ENCODE results near the gene CYP26C1. TPM values are rescaled to one million over a fixed set of nuclear protein-coding genes. Genes with fewer than 3 reads are reported as not detected.
A peak's percentile ranks its signal among the peaks of the same experiment; 100 is the strongest.

CYP26C1 gene
- total and polyA plus RNA-seq, 2 experiments from 2014 or later, result not detected

DNA sequence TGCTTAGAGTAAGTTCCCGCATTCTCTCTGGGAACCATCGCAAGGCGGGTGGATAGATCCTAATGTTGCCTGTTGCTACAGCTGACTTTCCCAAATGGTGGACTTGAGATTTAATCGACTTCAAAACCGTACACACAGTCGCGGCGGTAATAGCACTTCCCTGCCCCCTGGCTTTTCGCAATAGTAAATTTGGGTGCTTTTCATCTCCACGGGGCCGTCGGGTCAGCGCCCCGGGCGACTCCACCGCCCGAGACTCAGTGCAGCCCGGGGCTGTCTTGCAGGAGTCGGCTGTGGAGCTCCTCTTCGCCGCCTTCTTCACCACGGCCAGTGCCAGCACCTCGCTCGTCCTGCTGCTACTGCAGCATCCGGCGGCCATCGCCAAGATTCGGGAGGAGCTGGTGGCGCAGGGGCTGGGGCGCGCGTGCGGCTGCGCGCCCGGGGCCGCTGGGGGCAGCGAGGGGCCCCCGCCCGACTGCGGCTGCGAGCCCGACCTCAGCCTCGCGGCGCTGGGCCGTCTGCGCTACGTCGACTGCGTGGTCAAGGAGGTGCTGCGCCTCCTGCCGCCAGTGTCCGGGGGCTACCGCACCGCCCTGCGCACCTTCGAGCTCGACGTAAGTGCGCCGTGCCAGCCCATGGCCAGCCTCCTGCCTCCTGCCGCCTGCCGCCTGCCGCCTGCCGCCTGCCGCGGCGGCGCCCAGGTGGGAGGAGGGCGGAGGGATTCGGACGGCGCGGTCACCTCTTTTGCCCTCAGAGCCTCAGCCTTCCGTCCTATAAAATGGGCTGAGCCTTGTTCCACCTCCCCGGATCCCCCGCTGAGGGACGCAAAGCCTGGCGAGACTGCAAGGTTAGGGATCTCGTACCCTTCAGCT, 5.3 kb downstream of the CYP26C1 start:
- Histone ChIP-seq H3K27me3 (replicated peaks; ENCODE audit: insufficient read depth) (peaks cover 94% of the 10 kb centered on the region), H2AFZ (no peak overlapping the region), H3K9me2 (ENCODE audit: insufficient read depth) (no peaks in the 10 kb centered on the region), H3K27ac (no peak overlapping the region), H3K4me1 (ENCODE audit: insufficient read depth) (no peaks in the 10 kb centered on the region), H3K9ac (no peak overlapping the region), H3K79me2 (ENCODE audit: insufficient read depth) (no peaks in the 10 kb centered on the region), H3K36me3 (ENCODE audit: low read depth) (no peaks in the 10 kb centered on the region), H3K4me3 (peak overlapping the region; percentile 49), H3K9me3 (ENCODE audit: low read depth) (no peaks in the 10 kb centered on the region), H3K4me2 (ENCODE audit: unreplicated experiment) (peak overlapping the region; percentile 42), H3F3A (ENCODE audit: insufficient read depth) (no peaks in the 10 kb centered on the region), H4K20me1 (ENCODE audit: insufficient read depth) (no peaks in the 10 kb centered on the region)
- WGBS, 2 experiments (ENCODE audit: low coverage in 1 of 2, low lambda C conversion rate in 2 of 2, missing lambda C conversion rate in 2 of 2), result 5 to 6% methylated on average over 57 to 64 of the region's 81 CpGs
- 0 out of 2 replicates have a peak, but pooled peaks have one; percentile 50 for TF ChIP-seq EZH2phosphoT487 (IDR thresholded peaks at IDR 0.05; ENCODE audit: insufficient read depth, low read depth)
- peak; percentile 73 for TF ChIP-seq EZH2 (IDR thresholded peaks at IDR 0.05; ENCODE audit: insufficient read depth, poor library complexity, severe bottlenecking)
- in situ Hi-C loops (cut with MboI), result no loop called here
- peak; percentile 38 for DNase-seq

DNA sequence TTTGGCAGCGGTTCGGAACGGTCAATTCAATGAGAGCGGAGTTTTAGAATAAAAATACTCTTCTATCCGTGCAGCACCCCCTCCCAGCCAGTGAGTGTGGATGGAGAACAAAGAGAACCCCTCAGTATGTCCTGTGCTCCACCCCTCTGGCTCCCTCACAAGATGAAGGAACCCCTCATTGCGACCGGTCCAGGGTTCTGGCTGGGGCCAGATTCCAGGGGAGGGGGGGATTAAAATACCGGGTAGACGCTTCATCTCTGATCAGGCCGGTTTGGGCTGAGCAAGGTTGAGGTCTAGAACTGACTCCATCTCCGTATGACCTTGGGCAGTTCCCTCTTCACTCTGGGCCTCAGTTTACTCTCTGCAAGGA, 5.9 kb downstream of the CYP26C1 start:
- H3K79me2 ChIP-seq (ENCODE audit: insufficient read depth), result no peaks in the 10 kb centered on the region
- TF ChIP-seq EZH2 (IDR thresholded peaks at IDR 0.05; ENCODE audit: insufficient read depth, poor library complexity, severe bottlenecking) (no peak), EZH2phosphoT487 (IDR thresholded peaks at IDR 0.05; ENCODE audit: insufficient read depth, low read depth) (no peak)
- WGBS, 2 experiments (ENCODE audit: low coverage in 1 of 2, low lambda C conversion rate in 2 of 2, missing lambda C conversion rate in 2 of 2), result 26 to 27% methylated on average over 9 to 11 of the region's 11 CpGs
- no peaks in the 10 kb centered on the region for H3K36me3 ChIP-seq (ENCODE audit: low read depth)
- H2AFZ ChIP-seq, result no peak overlapping the region
- no peaks in the 10 kb centered on the region for H3K4me1 ChIP-seq (ENCODE audit: insufficient read depth)
- H3K4me3 ChIP-seq, result no peak overlapping the region
- H3K9ac ChIP-seq, result no peak overlapping the region
- no peak for DNase-seq
- H3K9me3 ChIP-seq (ENCODE audit: low read depth), result no peaks in the 10 kb centered on the region
- H3K9me2 ChIP-seq (ENCODE audit: insufficient read depth), result no peaks in the 10 kb centered on the region
- H3K27me3 ChIP-seq (replicated peaks; ENCODE audit: insufficient read depth), result peaks cover 92% of the 10 kb centered on the region
- H3F3A ChIP-seq (ENCODE audit: insufficient read depth), result no peaks in the 10 kb centered on the region
- in situ Hi-C loops (cut with MboI), result no loop called here
- no peak overlapping the region for H3K27ac ChIP-seq
- H4K20me1 ChIP-seq (ENCODE audit: insufficient read depth), result no peaks in the 10 kb centered on the region
- H3K4me2 ChIP-seq (ENCODE audit: unreplicated experiment), result no peak overlapping the region

DNA sequence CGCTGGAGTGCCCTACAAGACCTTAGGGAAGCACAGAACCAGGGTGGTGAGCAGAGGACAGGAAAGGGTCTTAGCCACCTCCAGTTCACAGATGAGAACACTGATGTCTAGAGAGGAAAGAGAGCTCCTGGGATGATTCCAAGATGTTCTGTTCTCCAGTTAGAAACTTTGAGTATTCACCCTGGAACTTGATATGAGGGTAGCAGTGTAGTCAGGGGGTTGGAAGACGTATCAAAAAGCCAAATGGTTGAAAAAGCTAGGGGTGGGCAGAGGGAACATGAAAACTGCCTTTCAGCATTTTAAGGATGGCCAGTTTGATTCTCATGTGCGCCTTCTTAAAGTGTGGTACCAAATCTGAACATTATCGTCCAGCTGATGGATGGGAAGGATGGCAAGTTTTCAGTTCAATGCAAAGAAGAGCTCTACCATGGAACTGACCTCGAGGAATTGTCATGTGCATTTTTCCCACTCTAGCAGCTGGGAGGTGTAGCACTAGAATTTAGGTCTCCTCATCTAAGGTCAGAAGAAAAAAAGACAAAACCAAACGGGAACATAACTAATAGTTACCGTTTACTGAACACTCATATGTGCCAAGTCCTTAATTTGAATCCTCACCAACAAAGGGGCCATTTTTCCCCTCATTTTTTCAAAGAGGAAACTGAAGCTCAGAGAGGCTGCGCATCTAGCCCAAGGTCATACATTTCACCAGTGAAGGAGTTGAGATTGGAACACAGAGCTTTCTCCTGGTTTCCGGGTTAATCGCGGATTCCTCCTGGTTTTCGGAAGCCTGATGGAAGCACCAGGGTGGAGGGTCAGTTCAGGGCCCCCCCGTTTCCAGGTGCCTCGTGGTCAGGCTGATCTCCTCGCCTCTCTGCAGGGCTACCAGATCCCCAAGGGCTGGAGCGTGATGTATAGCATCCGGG, 7.1 kb downstream of the CYP26C1 start:
- no peaks in the 10 kb centered on the region for H3K9me3 ChIP-seq (ENCODE audit: low read depth)

More for the DNA sequence above, 7.1 kb downstream of the CYP26C1 start:
- Histone ChIP-seq H3K79me2 (ENCODE audit: insufficient read depth) (no peaks in the 10 kb centered on the region), H3K4me2 (ENCODE audit: unreplicated experiment) (no peak overlapping the region), H3K9me2 (ENCODE audit: insufficient read depth) (no peaks in the 10 kb centered on the region), H3K4me1 (ENCODE audit: insufficient read depth) (peaks cover 5% of the 10 kb centered on the region; the same call in 1 of the 2 replicates), H3K36me3 (ENCODE audit: low read depth) (no peaks in the 10 kb centered on the region), H3K27ac (no peak overlapping the region), H3F3A (ENCODE audit: insufficient read depth) (no peaks in the 10 kb centered on the region), H3K9ac (no peak overlapping the region), H3K4me3 (peak overlapping the region; percentile 43; the same call in 1 of the 2 replicates), H2AFZ (no peak overlapping the region), H3K27me3 (replicated peaks; ENCODE audit: insufficient read depth) (peaks cover 94% of the 10 kb centered on the region), H4K20me1 (ENCODE audit: insufficient read depth) (no peaks in the 10 kb centered on the region)
- DNase-seq, result no peak
- in situ Hi-C loops (cut with MboI), result no loop called here
- WGBS, 2 experiments (ENCODE audit: low coverage in 1 of 2, low lambda C conversion rate in 2 of 2, missing lambda C conversion rate in 2 of 2), result 8 to 9% methylated on average over 17 of the region's 17 CpGs
- TF ChIP-seq EZH2 (IDR thresholded peaks at IDR 0.05; ENCODE audit: insufficient read depth, poor library complexity, severe bottlenecking) (peak; percentile 30), EZH2phosphoT487 (IDR thresholded peaks at IDR 0.05; ENCODE audit: insufficient read depth, low read depth) (no peak)
